GM19397 (cell line): Measurements from ENCODE around the gene S100A16.
A peak's percentile ranks its signal among the peaks of the same experiment; 100 is the strongest.
"Not testable (repeated sequence)": the region's sequence is repeated elsewhere in the genome, so short reads cannot be mapped to it uniquely, and the experiment has no call there.

ENCODE experiments used
- ATAC-seq: cut with Tn5 transposase; IDR thresholded peaks from one replicate; pipeline ENCODE4 v1.9.1; 2021; ENCODE audit warnings: mild to moderate bottlenecking, moderate library complexity; ENCODE audit not compliant: unreplicated experiment

S100A16 gene

GRCh38 chr1:153588033-153588432 is 24.9 kb downstream of the S100A16 start:
- ATAC-seq = not testable (repeated sequence)

- ATAC-seq = no peak
These were observed 25.6 kb downstream of the S100A16 start for GRCh38 chr1:153587314-153587713.

GRCh38 chr1:153586347-153586746 is 26.6 kb downstream of the S100A16 start:
- ATAC-seq = no peak

- no peak for ATAC-seq
These were observed 27.9 kb downstream of the S100A16 start for GRCh38 chr1:153585006-153585405.

GRCh38 chr1:153583976-153584375 is 29.0 kb downstream of the S100A16 start:
- no peak for ATAC-seq

GRCh38 chr1:153583514-153583913 is 29.4 kb downstream of the S100A16 start:
- ATAC-seq = not testable (repeated sequence)

- not testable (repeated sequence) for ATAC-seq
These were observed 30.1 kb downstream of the S100A16 start for GRCh38 chr1:153582836-153583235.

GRCh38 chr1:153578936-153579335 is 34.0 kb downstream of the S100A16 start:
- no peak for ATAC-seq

- ATAC-seq = no peak
These were observed 34.4 kb downstream of the S100A16 start for GRCh38 chr1:153578490-153578889.

GRCh38 chr1:153577624-153578051 is 35.3 kb downstream of the S100A16 start:
- no peak for ATAC-seq

- no peak for ATAC-seq
These were observed 35.8 kb downstream of the S100A16 start for GRCh38 chr1:153577138-153577537.

GRCh38 chr1:153575497-153575896 is 37.4 kb downstream of the S100A16 start:
- not testable (repeated sequence) for ATAC-seq

- ATAC-seq = not testable (repeated sequence)
These were observed 37.9 kb downstream of the S100A16 start for GRCh38 chr1:153575081-153575491.

- ATAC-seq = no peak
These were observed 39.6 kb downstream of the S100A16 start for GRCh38 chr1:153573351-153573750.

GRCh38 chr1:153572569-153573015 is 40.3 kb downstream of the S100A16 start:
- ATAC-seq = peak; percentile 74

GRCh38 chr1:153571706-153572105 is 41.2 kb downstream of the S100A16 start:
- no peak for ATAC-seq

- no peak for ATAC-seq
These were observed 42.1 kb downstream of the S100A16 start for GRCh38 chr1:153570874-153571273.

GRCh38 chr1:153569465-153569864 is 43.5 kb downstream of the S100A16 start:
- ATAC-seq = no peak

GRCh38 chr1:153568367-153569099 is 44.4 kb downstream of the S100A16 start:
- no peak for ATAC-seq

- no peak for ATAC-seq
These were observed 45.1 kb downstream of the S100A16 start for GRCh38 chr1:153567621-153568366.

- ATAC-seq = no peak
These were observed 46.2 kb downstream of the S100A16 start for GRCh38 chr1:153566414-153567371.
